H1 (cell line): ENCODE data around the gene ZBTB7A. TPM values are rescaled to one million over a fixed set of nuclear protein-coding genes. Genes with fewer than 3 reads are reported as not detected.

Experiments used
- CHD7 ChIP-seq: fragments of 300-600 bp; sonication (generic); IDR thresholded peaks from 2 replicates; pipeline ENCODE4 v1.7.1; 2012; ENCODE audit warnings: low read length, moderate library complexity, mild to moderate bottlenecking, inconsistent platforms; ENCODE audit not compliant: insufficient replicate concordance
- CTBP2 ChIP-seq: IDR thresholded peaks from 2 replicates; pipeline ENCODE4 v1.7.0; 2011; ENCODE audit warnings: borderline replicate concordance, mild to moderate bottlenecking, moderate library complexity, mixed read lengths, low read length; ENCODE audit not compliant: insufficient read depth, insufficient read length
- GABPA ChIP-seq: IDR thresholded peaks from 2 replicates; pipeline ENCODE4 v1.6.1; 2011; ENCODE audit warnings: mild to moderate bottlenecking, low read length, moderate library complexity, borderline replicate concordance; ENCODE audit not compliant: insufficient read depth
- JUN ChIP-seq: IDR thresholded peaks from 2 replicates; pipeline ENCODE4 v1.6.1; 2011; ENCODE audit warnings: low read depth, mild to moderate bottlenecking, improper control_type of control experiment, low read length
- KDM5A ChIP-seq: fragments of 200-600 bp; IDR thresholded peaks from 2 replicates; pipeline ENCODE4 v1.7.1; 2012; ENCODE audit warnings: mild to moderate bottlenecking, low read length, inconsistent platforms, mixed read lengths
- MAX ChIP-seq: IDR thresholded peaks from 2 replicates; pipeline ENCODE4 v1.6.1; 2012; ENCODE audit warnings: inconsistent platforms
- NRF1 ChIP-seq: IDR thresholded peaks from 2 replicates; pipeline ENCODE4 v1.6.1; 2011; ENCODE audit warnings: mild to moderate bottlenecking, low read depth, low read length, improper control_type of control experiment
- RXRA ChIP-seq: IDR thresholded peaks from 2 replicates; pipeline ENCODE4 v1.6.1; 2011; ENCODE audit warnings: low read depth, mild to moderate bottlenecking, low read length, moderate library complexity; ENCODE audit not compliant: insufficient read depth
- SP2 ChIP-seq: IDR thresholded peaks from 2 replicates; pipeline ENCODE4 v1.6.1; 2012; ENCODE audit warnings: mild to moderate bottlenecking, low read length, inconsistent platforms
- polyA plus RNA-seq, 7 experiments: library from polyadenylated mRNA; depleted of rRNA in 3 of 7; stranded (reverse) in 5 of 7; unstranded in 2 of 7; fragments of >200 nt in 5 of 7; fragments of 200-250 nt in 2 of 7; gene quantifications; 1 replicate in 5 of 7; 2 replicates in 1 of 7; 4 replicates in 1 of 7; pipeline versions ENCODE4 v1.2.1 to v1.2.3, GENCODE V29; 2011 to 2013; ENCODE audit warnings: missing spikeins in 2 of 7, mixed read lengths in 2 of 7
- total RNA-seq: library from RNA; stranded (reverse); fragmentation: NEBNext Ultra II Directional; extraction: Animal tissue kit (Norgen Biotek cat#: 25700); gene quantifications from 2 replicates; pipeline ENCODE4 v1.2.1, GENCODE V29; 2021

Gene ZBTB7A
- total and polyA plus RNA-seq, 2 of the 8 experiments (the other 6 are each of a cell fraction or from before 2014, with no cell fraction given), result 5.6 to 17.8 TPM

GRCh38 chr19:4014541-4015491 is 51.9 kb downstream of the ZBTB7A start (continued):
- TF ChIP-seq CHD7 (no peak), JUN (no peak), KDM5A (no peak), MAX (no peak), RXRA (no peak), CTBP2 (no peak), NRF1 (no peak), SP2 (no peak), GABPA (no peak)
